ENCODE measurements around the gene SMG7. TPM values are rescaled to one million over a fixed set of nuclear protein-coding genes. Genes with fewer than 3 reads are reported as not detected.

SMG7 gene
- total and polyA plus RNA-seq, 8 donors: 13.4 to 44.9 (median 29.1) TPM

DNA sequence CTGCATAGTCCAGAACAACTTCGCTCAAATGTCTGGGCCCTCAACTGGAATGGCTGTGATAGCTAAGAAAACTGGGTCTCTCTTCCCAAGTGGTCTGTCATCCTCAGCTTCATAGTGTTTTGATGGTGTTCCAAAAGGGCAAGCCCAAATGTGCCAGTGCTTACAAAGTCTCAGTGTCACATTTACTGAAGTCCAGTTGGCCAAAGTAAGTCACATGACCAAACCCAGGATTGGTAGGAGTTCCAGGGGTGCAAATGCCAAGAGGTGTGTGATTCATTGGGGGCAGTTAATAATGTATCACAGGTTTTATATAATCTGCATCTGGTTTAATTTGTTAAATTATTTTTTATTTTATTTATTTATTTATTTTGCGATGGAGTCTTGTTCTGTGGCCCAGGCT is 24.9 kb downstream of the SMG7 start:
- no peak for DNase-seq
- Histone ChIP-seq H3K4me3 (no peak overlapping the region), H3K4me1 (peaks cover 0 to 25% (median 12%) of the 10 kb centered on the region in 4 donors), H3K9me3 (no peaks in the 10 kb centered on the region), H3K27ac (no peak overlapping the region), H3K36me3 (no peaks in the 10 kb centered on the region), H3K27me3 (no peaks in the 10 kb centered on the region)
- intact Hi-C loops (cut with DNase I; ENCODE audit: low total_unique reads): no loop called here
- WGBS, 5 donors: 97 to 100% (median 98%) methylated on average over 2 of the region's 2 CpGs
- TF ChIP-seq, protein P1, sequence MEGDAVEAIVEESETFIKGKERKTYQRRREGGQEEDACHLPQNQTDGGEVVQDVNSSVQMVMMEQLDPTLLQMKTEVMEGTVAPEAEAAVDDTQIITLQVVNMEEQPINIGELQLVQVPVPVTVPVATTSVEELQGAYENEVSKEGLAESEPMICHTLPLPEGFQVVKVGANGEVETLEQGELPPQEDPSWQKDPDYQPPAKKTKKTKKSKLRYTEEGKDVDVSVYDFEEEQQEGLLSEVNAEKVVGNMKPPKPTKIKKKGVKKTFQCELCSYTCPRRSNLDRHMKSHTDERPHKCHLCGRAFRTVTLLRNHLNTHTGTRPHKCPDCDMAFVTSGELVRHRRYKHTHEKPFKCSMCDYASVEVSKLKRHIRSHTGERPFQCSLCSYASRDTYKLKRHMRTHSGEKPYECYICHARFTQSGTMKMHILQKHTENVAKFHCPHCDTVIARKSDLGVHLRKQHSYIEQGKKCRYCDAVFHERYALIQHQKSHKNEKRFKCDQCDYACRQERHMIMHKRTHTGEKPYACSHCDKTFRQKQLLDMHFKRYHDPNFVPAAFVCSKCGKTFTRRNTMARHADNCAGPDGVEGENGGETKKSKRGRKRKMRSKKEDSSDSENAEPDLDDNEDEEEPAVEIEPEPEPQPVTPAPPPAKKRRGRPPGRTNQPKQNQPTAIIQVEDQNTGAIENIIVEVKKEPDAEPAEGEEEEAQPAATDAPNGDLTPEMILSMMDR (IDR thresholded peaks at IDR 0.05): no peak

DNA sequence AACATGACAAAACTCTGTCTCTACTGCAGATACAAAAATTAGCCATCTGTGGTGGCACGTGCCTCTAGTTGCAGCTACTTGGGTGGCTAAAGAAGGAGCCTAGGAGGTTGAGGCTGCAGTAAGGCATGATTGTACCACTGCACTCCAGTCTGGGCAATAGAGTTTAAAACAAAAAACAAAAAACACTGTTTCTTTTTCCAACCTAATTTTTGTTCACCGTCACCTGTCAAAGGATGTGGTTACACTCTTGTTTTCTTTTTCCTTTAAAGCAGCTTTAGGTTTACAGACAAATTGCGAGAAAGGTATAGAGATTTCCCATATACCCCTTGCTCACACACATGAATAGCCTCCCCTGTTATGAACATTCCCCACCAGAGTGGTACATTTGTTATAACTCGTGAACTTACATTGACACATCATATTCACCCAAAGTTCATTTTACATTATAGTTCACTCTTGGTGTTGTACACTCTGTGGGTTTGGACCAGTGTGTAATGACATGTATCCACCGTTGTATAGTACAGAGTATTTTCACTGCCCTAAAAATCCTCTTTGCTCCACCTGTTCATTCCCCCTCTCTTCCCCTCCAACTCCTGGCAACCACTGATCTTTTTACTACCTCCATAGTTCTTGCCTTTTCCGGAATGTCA is 26.2 kb downstream of the SMG7 start:
- DNase-seq: no peak
- 81 to 87% (median 86%) methylated on average over 6 of the region's 6 CpGs for WGBS, 5 donors
- TF ChIP-seq POLR2A (IDR thresholded peaks at IDR 0.05) (no peak), EP300 (IDR thresholded peaks at IDR 0.05) (no peak), POLR2AphosphoS5 (IDR thresholded peaks at IDR 0.05) (no peak)
- TF ChIP-seq, protein P1 (IDR thresholded peaks at IDR 0.05): no peak
- intact Hi-C loops (cut with DNase I; ENCODE audit: low total_unique reads): no loop called here
- Histone ChIP-seq H3K27me3 (no peaks in the 10 kb centered on the region), H3K4me3 (no peak overlapping the region), H3K4me1 (peaks cover 0 to 36% (median 11%) of the 10 kb centered on the region in 4 donors), H3K9me3 (no peaks in the 10 kb centered on the region), H3K36me3 (no peaks in the 10 kb centered on the region), H3K27ac (no peak overlapping the region)

DNA sequence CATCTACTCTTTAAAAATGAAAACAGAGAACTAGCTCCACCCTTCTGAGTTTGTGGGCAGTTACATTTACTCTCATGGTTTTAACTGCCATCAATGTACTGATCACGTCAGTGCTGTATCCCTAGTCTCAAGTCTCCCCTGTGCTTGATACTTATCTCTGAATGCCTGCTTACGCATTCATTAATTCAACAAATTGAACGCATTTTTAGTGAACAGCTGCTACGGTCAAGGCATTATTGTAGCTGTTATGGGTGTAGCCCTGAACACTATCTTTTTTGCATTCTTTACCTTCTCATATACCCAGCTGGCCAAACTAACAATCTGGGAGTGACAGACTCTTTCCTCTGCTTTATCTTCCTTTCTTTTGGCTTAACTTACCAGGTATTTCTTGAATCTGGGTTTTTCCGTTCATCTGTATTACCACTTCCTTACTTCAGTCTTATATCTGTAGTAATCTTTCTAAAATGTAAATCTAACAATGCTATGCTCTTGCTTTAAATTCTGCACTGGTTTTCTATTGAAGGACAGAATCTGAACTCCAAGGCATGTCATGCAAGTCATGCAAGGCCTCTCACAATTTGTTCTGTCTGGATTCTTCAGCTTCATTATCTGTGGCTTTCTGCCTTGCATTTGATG is 33.3 kb downstream of the SMG7 start:
- intact Hi-C loops (cut with DNase I; ENCODE audit: low total_unique reads): no loop called here
- WGBS, 5 donors: 73 to 83% (median 79%) methylated on average over 5 of the region's 5 CpGs
- no peaks in the 10 kb centered on the region for H3K27me3 ChIP-seq
- no peak for DNase-seq
- H3K4me3 ChIP-seq: no peak overlapping the region
- TF ChIP-seq POLR2A (IDR thresholded peaks at IDR 0.05) (no peak), EP300 (IDR thresholded peaks at IDR 0.05) (no peak), POLR2AphosphoS5 (IDR thresholded peaks at IDR 0.05) (no peak)
- TF ChIP-seq, protein P1 (IDR thresholded peaks at IDR 0.05): no peak
- no peaks in the 10 kb centered on the region for H3K9me3 ChIP-seq
- no peaks in the 10 kb centered on the region for H3K36me3 ChIP-seq
- no peak overlapping the region for H3K27ac ChIP-seq
- peaks cover 0 to 40% (median 12%) of the 10 kb centered on the region in 4 donors for H3K4me1 ChIP-seq

DNA sequence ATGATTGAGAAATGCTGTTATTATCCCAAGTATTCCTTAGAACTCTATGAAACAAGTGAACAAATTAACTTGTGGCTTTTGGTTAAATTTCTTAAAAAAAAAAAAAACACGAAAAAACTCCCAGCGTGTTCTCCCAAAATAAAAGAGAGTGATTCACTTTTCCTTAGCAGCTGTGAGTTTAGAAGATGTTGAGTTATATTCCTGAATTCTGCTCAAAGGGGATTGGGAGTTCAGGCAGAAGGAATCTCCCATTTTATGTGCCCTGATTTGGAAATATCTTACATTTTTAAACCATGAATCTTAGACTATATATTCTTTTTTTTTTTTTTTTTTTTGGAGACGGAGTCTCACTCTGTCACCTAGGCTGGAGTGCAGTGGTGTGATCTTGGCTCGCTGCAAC is 34.3 kb downstream of the SMG7 start:
- WGBS, 5 donors: 88 to 92% (median 90%) methylated on average over 4 of the region's 4 CpGs
- H3K4me3 ChIP-seq: no peak overlapping the region
- DNase-seq: no peak
- TF ChIP-seq POLR2A (IDR thresholded peaks at IDR 0.05) (no peak), EP300 (IDR thresholded peaks at IDR 0.05) (no peak), POLR2AphosphoS5 (IDR thresholded peaks at IDR 0.05) (no peak)
- TF ChIP-seq, protein P1 (IDR thresholded peaks at IDR 0.05): no peak
- H3K27ac ChIP-seq: no peak overlapping the region
- H3K27me3 ChIP-seq: no peaks in the 10 kb centered on the region
- peaks cover 0 to 40% (median 12%) of the 10 kb centered on the region in 4 donors for H3K4me1 ChIP-seq
- H3K36me3 ChIP-seq: no peaks in the 10 kb centered on the region
- intact Hi-C loops (cut with DNase I; ENCODE audit: low total_unique reads): no loop called here
- H3K9me3 ChIP-seq: no peaks in the 10 kb centered on the region
